Colonic mucosa (tissue), 4 donors: ENCODE data around the gene APAF1. TPM values are rescaled to one million over a fixed set of nuclear protein-coding genes. Genes with fewer than 3 reads are reported as not detected.
"Not testable (repeated sequence)": the region's sequence is repeated elsewhere in the genome, so short reads cannot be mapped to it uniquely, and the experiment has no call there.

Experiments
- DNase-seq: peaks from one replicate; pipeline ENCODE4 v3.0.0-alpha.2; 2020
- H3K27ac ChIP-seq: fragments of 200-600 bp; one replicate; pipeline ENCODE4 v1.8.0; 2021
- H3K27me3 ChIP-seq: fragments of 200-600 bp; one replicate; pipeline ENCODE4 v1.8.0; 2021
- H3K36me3 ChIP-seq: fragments of 200-600 bp; one replicate; pipeline ENCODE4 v1.8.0; 2021
- H3K4me1 ChIP-seq: fragments of 200-600 bp; one replicate; pipeline ENCODE4 v1.8.0; 2021; ENCODE audit warnings: mild to moderate bottlenecking
- H3K4me3 ChIP-seq: fragments of 200-600 bp; one replicate; pipeline ENCODE4 v1.8.0; 2021
- H3K9ac ChIP-seq, 2 donors: one replicate each; pipeline ENCODE4 v1.7.0; 2013; ENCODE audit warnings: control low read depth in 2 of 2, low read depth in 2 of 2, low read length in 2 of 2
- H3K9me3 ChIP-seq: fragments of 200-600 bp; one replicate; pipeline ENCODE4 v1.8.0; 2021
- intact Hi-C: fragments of 100-400 bp; cut with DNase I; formaldehyde crosslinking; loops from one replicate; pipeline ENCODE4 v1.14.1; 2022
- total RNA-seq, 2 donors: library from RNA; stranded (reverse); fragmentation: NEBNext Ultra II Directional in 1 of 2; extraction: Animal tissue kit (Norgen Biotek cat#: 25700) in 1 of 2; gene quantifications; one replicate each; pipeline ENCODE4 v1.2.1, GENCODE V29; 2021
- TF ChIP-seq, protein P1 (sequence below): fragments of 200-600 bp; IDR thresholded peaks from one replicate; pipeline ENCODE4 v1.8.0; 2022; ENCODE audit warnings: antibody characterized with exemption, mild to moderate bottlenecking
- donor health status: healthy.
- donor health status: DM: no; HTN: no; CAD: no.
- donor health status: DM: no; HTN: no; CAD: no.

Gene APAF1, protein sequence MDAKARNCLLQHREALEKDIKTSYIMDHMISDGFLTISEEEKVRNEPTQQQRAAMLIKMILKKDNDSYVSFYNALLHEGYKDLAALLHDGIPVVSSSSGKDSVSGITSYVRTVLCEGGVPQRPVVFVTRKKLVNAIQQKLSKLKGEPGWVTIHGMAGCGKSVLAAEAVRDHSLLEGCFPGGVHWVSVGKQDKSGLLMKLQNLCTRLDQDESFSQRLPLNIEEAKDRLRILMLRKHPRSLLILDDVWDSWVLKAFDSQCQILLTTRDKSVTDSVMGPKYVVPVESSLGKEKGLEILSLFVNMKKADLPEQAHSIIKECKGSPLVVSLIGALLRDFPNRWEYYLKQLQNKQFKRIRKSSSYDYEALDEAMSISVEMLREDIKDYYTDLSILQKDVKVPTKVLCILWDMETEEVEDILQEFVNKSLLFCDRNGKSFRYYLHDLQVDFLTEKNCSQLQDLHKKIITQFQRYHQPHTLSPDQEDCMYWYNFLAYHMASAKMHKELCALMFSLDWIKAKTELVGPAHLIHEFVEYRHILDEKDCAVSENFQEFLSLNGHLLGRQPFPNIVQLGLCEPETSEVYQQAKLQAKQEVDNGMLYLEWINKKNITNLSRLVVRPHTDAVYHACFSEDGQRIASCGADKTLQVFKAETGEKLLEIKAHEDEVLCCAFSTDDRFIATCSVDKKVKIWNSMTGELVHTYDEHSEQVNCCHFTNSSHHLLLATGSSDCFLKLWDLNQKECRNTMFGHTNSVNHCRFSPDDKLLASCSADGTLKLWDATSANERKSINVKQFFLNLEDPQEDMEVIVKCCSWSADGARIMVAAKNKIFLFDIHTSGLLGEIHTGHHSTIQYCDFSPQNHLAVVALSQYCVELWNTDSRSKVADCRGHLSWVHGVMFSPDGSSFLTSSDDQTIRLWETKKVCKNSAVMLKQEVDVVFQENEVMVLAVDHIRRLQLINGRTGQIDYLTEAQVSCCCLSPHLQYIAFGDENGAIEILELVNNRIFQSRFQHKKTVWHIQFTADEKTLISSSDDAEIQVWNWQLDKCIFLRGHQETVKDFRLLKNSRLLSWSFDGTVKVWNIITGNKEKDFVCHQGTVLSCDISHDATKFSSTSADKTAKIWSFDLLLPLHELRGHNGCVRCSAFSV (N-terminal part only)
- 10 to 100 TPM; 36.8 to 52.6 TPM for total RNA-seq

DNA sequence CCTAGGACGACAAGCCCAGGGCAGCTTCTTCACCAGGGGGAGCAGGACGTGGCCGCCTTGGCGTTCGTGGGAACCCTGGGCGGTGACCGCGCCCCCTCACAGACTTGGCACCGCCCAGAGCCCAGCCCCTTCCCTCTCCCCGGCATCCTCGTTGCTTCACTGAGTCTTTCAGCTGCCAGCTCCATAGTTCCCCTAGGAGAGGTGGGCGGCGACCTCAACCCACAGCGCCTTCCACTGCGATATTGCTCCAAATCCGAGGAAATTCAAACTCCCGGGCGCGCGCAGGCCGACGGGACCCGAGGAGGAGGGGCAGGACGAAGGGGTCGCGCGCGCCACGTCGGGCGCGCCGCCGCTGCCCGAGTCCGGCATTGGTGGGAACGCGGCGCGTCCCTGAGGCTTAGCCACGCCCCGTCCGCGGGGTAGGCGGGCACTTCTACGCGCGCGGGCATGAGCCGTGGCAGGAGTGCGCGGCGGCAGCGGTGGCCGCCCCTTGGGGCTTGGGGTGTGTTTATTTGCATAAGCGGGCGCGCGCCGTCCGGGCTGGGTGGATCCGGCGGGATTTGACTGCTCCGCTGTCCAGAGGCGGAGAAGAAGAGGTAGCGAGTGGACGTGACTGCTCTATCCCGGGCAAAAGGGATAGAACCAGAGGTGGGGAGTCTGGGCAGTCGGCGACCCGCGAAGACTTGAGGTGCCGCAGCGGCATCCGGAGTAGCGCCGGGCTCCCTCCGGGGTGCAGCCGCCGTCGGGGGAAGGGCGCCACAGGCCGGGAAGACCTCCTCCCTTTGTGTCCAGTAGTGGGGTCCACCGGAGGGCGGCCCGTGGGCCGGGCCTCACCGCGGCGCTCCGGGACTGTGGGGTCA is at the start of gene APAF1, which contains the start of gene IKBIP:
APAF1 (plus strand) TSS at position 579 of the 860 bp plus-strand sequence. CDS start 3,070 bp downstream, outside the sequence.
IKBIP (minus strand) TSS at position 77 of the 860 bp plus-strand sequence. CDS start 87 bp downstream, outside the sequence.
- Histone ChIP-seq H3K36me3 (no peaks in the 10 kb centered on the region), H3K4me3 (peak within 1 kb of the TSS; percentile 98), H3K27ac (peak within 1 kb of the TSS; percentile 99), H3K9me3 (no peaks in the 10 kb centered on the region), H3K9ac (peak within 1 kb of the TSS; percentile 98), H3K27me3 (no peaks in the 10 kb centered on the region), H3K4me1 (no peaks in the 10 kb centered on the region)
- TF ChIP-seq, protein P1, sequence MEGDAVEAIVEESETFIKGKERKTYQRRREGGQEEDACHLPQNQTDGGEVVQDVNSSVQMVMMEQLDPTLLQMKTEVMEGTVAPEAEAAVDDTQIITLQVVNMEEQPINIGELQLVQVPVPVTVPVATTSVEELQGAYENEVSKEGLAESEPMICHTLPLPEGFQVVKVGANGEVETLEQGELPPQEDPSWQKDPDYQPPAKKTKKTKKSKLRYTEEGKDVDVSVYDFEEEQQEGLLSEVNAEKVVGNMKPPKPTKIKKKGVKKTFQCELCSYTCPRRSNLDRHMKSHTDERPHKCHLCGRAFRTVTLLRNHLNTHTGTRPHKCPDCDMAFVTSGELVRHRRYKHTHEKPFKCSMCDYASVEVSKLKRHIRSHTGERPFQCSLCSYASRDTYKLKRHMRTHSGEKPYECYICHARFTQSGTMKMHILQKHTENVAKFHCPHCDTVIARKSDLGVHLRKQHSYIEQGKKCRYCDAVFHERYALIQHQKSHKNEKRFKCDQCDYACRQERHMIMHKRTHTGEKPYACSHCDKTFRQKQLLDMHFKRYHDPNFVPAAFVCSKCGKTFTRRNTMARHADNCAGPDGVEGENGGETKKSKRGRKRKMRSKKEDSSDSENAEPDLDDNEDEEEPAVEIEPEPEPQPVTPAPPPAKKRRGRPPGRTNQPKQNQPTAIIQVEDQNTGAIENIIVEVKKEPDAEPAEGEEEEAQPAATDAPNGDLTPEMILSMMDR = no peak
- intact Hi-C loops = loop anchor here (5.0 kb wide), 1 partner anchor 78 kb away; no protein-coding TSS in a partner anchor
- DNase-seq = peak; percentile 98

DNA sequence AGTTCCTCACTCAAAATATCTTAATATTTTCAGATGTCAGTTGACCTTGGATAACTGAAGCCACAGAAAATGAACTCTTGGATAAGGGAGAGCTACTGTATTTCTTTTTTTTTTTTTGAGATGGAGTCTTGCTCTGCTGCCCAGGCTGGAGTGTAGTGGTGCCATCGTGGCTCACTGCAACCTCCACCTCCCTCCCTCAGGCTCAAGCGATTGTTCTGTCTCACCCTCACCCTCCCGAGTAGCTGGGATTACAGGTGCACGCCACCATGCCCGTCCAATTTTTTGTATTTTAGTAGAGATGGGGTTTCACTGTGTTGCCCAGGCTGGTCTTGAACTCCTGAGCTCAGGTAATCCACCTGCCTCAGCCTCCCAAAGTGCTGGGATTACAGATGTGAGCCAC is 47.8 kb upstream of the APAF1 start:
- DNase-seq, H3K4me1 ChIP-seq, H3K27ac ChIP-seq, H3K4me3 ChIP-seq, H3K36me3 ChIP-seq, H3K9me3 ChIP-seq, H3K9ac ChIP-seq, intact Hi-C loops, H3K27me3 ChIP-seq: not testable (repeated sequence)

DNA sequence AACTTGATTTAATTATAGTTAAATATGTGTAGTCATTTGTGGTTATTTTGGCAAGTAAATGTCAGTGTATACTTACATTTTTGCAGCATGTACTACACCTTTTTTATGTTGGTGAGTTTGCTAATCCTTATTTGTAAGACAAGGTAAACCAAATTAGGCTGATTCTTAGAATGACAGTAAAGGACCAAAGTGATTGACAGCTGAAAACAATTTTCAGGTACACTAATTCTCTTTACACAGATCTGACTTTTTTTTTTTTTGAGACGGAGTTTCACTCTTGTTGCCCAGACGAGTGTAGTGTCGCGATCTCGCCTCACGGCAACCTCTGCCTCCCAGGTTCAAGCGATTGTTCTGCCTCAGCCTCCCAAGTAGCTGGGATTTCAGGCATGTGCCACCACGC is 43.2 kb upstream of the APAF1 start:
- Histone ChIP-seq H3K4me3 (no peak overlapping the region), H3K4me1 (no peaks in the 10 kb centered on the region), H3K9ac (no peak overlapping the region), H3K36me3 (no peaks in the 10 kb centered on the region), H3K27me3 (no peaks in the 10 kb centered on the region), H3K9me3 (no peaks in the 10 kb centered on the region), H3K27ac (no peak overlapping the region)
- intact Hi-C loops = no loop called here
- TF ChIP-seq, protein P1 = no peak
- DNase-seq = no peak

DNA sequence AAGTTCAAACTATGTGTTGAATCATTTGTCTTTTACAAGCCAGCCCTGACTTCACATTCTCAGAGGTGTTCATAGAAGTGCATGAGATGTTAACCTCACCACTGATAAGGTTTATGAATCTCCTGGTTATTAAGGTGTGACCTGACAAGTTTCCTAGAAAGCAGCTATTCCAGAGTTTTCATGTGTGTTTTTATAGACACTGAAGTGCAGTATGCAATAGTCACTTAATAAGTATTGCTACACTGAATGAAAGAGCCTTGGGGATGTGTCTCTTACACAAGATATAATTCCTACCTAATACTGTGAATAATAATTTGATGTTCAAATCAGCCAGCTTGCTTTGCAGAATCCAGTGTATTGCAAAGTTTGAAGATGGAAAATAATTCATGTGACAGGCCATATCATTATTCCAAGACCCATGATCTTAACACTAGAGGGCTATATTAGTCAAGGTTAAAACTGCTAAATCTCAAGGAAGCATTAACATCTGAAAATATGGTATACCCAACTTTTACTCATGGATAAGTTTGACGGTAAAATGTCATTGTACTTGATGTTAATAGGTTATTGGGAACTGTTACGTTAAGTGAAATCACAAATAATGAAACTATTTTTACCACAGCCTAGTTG is 38.6 kb upstream of the APAF1 start:
- no peak for DNase-seq
- H3K27me3 ChIP-seq = no peaks in the 10 kb centered on the region
- no peaks in the 10 kb centered on the region for H3K9me3 ChIP-seq
- no peak overlapping the region for H3K27ac ChIP-seq
- H3K9ac ChIP-seq = no peak overlapping the region
- no peaks in the 10 kb centered on the region for H3K36me3 ChIP-seq
- TF ChIP-seq, protein P1 = no peak
- no peaks in the 10 kb centered on the region for H3K4me1 ChIP-seq
- H3K4me3 ChIP-seq = no peak overlapping the region
- intact Hi-C loops = no loop called here

DNA sequence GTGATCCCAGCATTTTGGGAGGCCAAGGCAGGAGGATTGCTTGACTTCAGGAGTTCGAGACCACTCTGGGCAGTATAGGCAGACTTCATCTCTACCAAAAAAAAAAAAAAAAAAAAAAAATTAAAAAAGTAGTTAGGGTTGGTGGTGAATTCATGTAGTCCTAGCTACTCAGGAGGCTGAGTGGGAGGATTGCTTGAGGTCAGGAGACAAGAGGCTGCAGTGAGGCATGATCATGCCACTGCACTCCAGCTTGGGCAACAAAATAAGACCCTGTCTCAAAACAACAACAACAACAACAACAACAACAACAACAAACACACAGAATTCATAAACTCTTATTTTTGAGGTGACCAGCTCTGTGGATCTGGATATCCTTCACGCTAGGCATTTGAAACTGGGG is 34.5 kb upstream of the APAF1 start:
- Histone ChIP-seq H3K9ac (no peak overlapping the region), H3K4me3 (no peak overlapping the region), H3K27ac (no peak overlapping the region), H3K36me3 (no peaks in the 10 kb centered on the region), H3K27me3 (no peaks in the 10 kb centered on the region), H3K4me1 (no peaks in the 10 kb centered on the region), H3K9me3 (no peaks in the 10 kb centered on the region)
- intact Hi-C loops = no loop called here
- TF ChIP-seq, protein P1 = no peak
- DNase-seq = no peak
